B cell (primary cell): ENCODE measurements around the gene PPP2R2C. TPM values are rescaled to one million over a fixed set of nuclear protein-coding genes. Genes with fewer than 3 reads are reported as not detected.

Experiments
- ATAC-seq: fragments of 200-7000 bp; cut with Tn5 transposase; one replicate; pipeline ENCODE4 v1.10.0; 2021; ENCODE audit warnings: low read depth, mild to moderate bottlenecking, moderate number of reproducible peaks, moderate library complexity
- CTCF ChIA-PET: fragments of 350-600 bp; sonication (Branson Sonifier 250); formaldehyde crosslinking; loops from one replicate; lab custom pipeline; 2021; ENCODE audit warnings: antibody characterized with exemption, inconsistent platforms; lab: Charles Lee
- POLR2A ChIA-PET: fragments of 350-600 bp; sonication (Branson Sonifier 250); formaldehyde crosslinking; loops from one replicate; lab custom pipeline; 2021; ENCODE audit warnings: antibody characterized with exemption; lab: Charles Lee
- DNase-seq: peaks from one replicate; pipeline ENCODE4 v3.0.0; 2013
- H2AFZ ChIP-seq: 2 replicates; pipeline ENCODE4 v1.6.1; 2012; ENCODE audit warnings: mild to moderate bottlenecking, low read depth, low read length; ENCODE audit not compliant: insufficient read depth, poor library complexity, severe bottlenecking
- H3K27ac ChIP-seq, 2 donors: 1 replicate in 1 of 2; 2 replicates in 1 of 2; pipeline ENCODE4 v1.5.1; 2012 to 2013; ENCODE audit warnings: low read length in 2 of 2, mild to moderate bottlenecking in 2 of 2, moderate library complexity in 1 of 2
- H3K27me3 ChIP-seq, 4 experiments: fragments of 200-600 bp in 1 of 4; sonication (generic) in 1 of 4; replicated peaks in 1 of 4; 1 replicate in 2 of 4; 2 replicates in 2 of 4; pipeline versions ENCODE4 v1.6.1 to v1.7.0; 2013 to 2016; ENCODE audit warnings: low read length in 3 of 4, mild to moderate bottlenecking in 2 of 4, mixed read lengths in 1 of 4, moderate library complexity in 1 of 4; ENCODE audit not compliant: insufficient read depth in 4 of 4, control insufficient read depth in 3 of 4; ENCODE audit errors: control extremely low read depth in 1 of 4
- H3K36me3 ChIP-seq, 2 experiments: replicated peaks in 1 of 2; 1 replicate in 1 of 2; 2 replicates in 1 of 2; pipeline versions ENCODE4 v1.6.1 to v1.7.1; 2013; ENCODE audit warnings: low read length in 1 of 2; ENCODE audit not compliant: insufficient read depth in 2 of 2, control insufficient read depth in 1 of 2; ENCODE audit errors: control extremely low read depth in 1 of 2, extremely low read depth in 1 of 2
- H3K4me1 ChIP-seq, 2 donors: fragments of 200-600 bp in 1 of 2; sonication (generic) in 1 of 2; 1 replicate in 1 of 2; 2 replicates in 1 of 2; pipeline versions ENCODE4 v1.5.1 to v1.6.1; 2013 to 2017; ENCODE audit warnings: low read length in 2 of 2; ENCODE audit not compliant: control insufficient read depth in 2 of 2, insufficient read depth in 2 of 2
- H3K4me2 ChIP-seq: replicated peaks from 2 replicates; pipeline ENCODE3; 2012; ENCODE audit warnings: mild to moderate bottlenecking, low read depth, low read length; ENCODE audit not compliant: poor library complexity, severe bottlenecking
- H3K4me3 ChIP-seq, 5 experiments: fragments of 200-600 bp in 1 of 5; sonication (generic) in 1 of 5; 1 replicate in 3 of 5; 2 replicates in 2 of 5; pipeline versions ENCODE4 v1.5.1 to v1.7.0; 2011 to 2016; ENCODE audit warnings: low read length in 4 of 5, mild to moderate bottlenecking in 4 of 5, low read depth in 2 of 5, control low read depth in 1 of 5, moderate library complexity in 1 of 5; ENCODE audit not compliant: insufficient read depth in 1 of 5; ENCODE audit errors: control extremely low read depth in 1 of 5, extremely low read depth in 1 of 5
- H3K79me2 ChIP-seq: fragments of 200-600 bp; sonication (generic); one replicate; pipeline ENCODE4 v1.6.0; 2016; ENCODE audit warnings: low read length; ENCODE audit not compliant: control insufficient read depth, insufficient read depth
- H3K9ac ChIP-seq: fragments of 200-600 bp; sonication (generic); 2 replicates; pipeline ENCODE4 v1.6.1; 2017; ENCODE audit warnings: mild to moderate bottlenecking, low read length, moderate library complexity
- H3K9me3 ChIP-seq, 3 donors: one replicate each; pipeline versions ENCODE4 v1.6.1 to v1.7.1; 2013; ENCODE audit warnings: low read length in 2 of 3; ENCODE audit not compliant: control insufficient read depth in 2 of 3, insufficient read depth in 1 of 3; ENCODE audit errors: control extremely low read depth in 1 of 3
- H4K20me1 ChIP-seq: 2 replicates; pipeline ENCODE4 v1.6.0; 2012; ENCODE audit warnings: mild to moderate bottlenecking, low read length; ENCODE audit not compliant: insufficient read depth, control insufficient read depth, poor library complexity, severe bottlenecking
- H3K27ac Mint-ChIP-seq: one replicate; pipeline ENCODE4 v1.8.0; 2021; ENCODE audit warnings: mixed read lengths
- H3K27me3 Mint-ChIP-seq: one replicate; pipeline ENCODE4 v1.8.0; 2021; ENCODE audit warnings: mixed read lengths
- H3K4me1 Mint-ChIP-seq: one replicate; pipeline ENCODE4 v1.8.0; 2021; ENCODE audit warnings: mixed read lengths
- H3K4me3 Mint-ChIP-seq: one replicate; pipeline ENCODE4 v1.8.0; 2021; ENCODE audit warnings: mixed read lengths
- H3K9me3 Mint-ChIP-seq: one replicate; pipeline ENCODE4 v1.8.0; 2022; ENCODE audit warnings: mixed read lengths; ENCODE audit not compliant: insufficient read depth
- EZH2 ChIP-seq: IDR thresholded peaks from 2 replicates; pipeline ENCODE4 v1.6.1; 2012; ENCODE audit warnings: borderline replicate concordance, low read depth, mild to moderate bottlenecking, moderate library complexity, low read length; ENCODE audit not compliant: insufficient read depth, poor library complexity, severe bottlenecking
- WGBS: methylation state at CpG from one replicate; pipeline ENCODE4 v1.1.5; 2013; ENCODE audit warnings: missing lambda C conversion rate; ENCODE audit not compliant: insufficient coverage; 5-methylcytosine and 5-hydroxymethylcytosine counted together
- intact Hi-C: fragments of 100-400 bp; cut with micrococcal nuclease; formaldehyde crosslinking; loops from one replicate; pipeline ENCODE4 v1.10.0; 2022
- polyA plus RNA-seq: library from polyadenylated mRNA; depleted of rRNA; stranded (reverse); fragments of >200 nt; gene quantifications from 2 replicates; pipeline ENCODE4 v1.2.3, GENCODE V29; 2012
- total RNA-seq, 2 donors: library from RNA; stranded (reverse); fragments of 120-200 nt in 1 of 2; gene quantifications; 1 replicate in 1 of 2; 2 replicates in 1 of 2; pipeline versions ENCODE4 v1.2.3 to v1.2.4, GENCODE V29; 2013 to 2022
- TF ChIP-seq, protein P1 (sequence below): fragments of 200-600 bp; IDR thresholded peaks from one replicate; pipeline ENCODE4 v1.8.0; 2022; ENCODE audit warnings: antibody characterized with exemption, mild to moderate bottlenecking

PPP2R2C gene
- total and polyA plus RNA-seq, 2 donors (not counting 1 experiment from before 2014, with no cell fraction given): not detected

DNA sequence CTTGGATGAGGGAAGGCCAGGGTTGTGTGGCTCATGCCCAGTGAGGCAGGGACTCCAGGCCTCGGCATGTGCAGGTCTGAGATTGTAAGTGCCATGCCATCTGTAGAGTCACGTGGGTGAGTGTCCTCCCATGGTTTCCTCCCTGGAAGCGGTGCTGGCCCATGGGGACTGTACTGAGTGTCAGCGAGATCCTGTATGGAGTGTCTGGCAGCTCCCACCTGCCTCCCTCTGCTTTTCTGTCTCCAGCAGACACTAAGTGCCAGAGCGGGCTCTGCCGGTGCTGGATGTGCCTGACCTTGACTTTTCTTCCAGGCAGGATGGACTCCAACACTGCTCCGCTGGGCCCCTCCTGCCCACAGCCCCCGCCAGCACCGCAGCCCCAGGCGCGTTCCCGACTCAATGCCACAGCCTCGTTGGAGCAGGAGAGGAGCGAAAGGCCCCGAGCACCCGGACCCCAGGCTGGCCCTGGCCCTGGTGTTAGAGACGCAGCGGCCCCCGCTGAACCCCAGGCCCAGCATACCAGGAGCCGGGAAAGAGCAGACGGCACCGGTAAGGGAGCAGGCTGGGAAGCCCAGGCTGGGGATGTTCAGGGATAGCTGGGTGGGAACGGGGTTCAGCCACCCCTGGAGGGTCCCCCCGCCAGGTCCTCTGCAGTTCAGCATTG is 195.1 kb downstream of the PPP2R2C start:
- ChIA-PET CTCF (interaction anchor here (2.5 kb wide), 1 partner anchor 27 kb away, joined by 9 read pairs; no protein-coding TSS in a partner anchor), POLR2A (no interaction called here)
- 93% methylated on average over 24 of the region's 24 CpGs for WGBS
- Histone ChIP-seq H3K4me3 (no peak overlapping the region), H3K79me2 (no peaks in the 10 kb centered on the region), H4K20me1 (no peaks in the 10 kb centered on the region), H3K27me3 (no peaks in the 10 kb centered on the region), H3K9me3 (no peaks in the 10 kb centered on the region), H3K27ac (no peak overlapping the region), H3K4me1 (peaks cover 0 to 10% of the 10 kb centered on the region in 2 donors), H2AFZ (no peak overlapping the region), H3K36me3 (no peaks in the 10 kb centered on the region), H3K9ac (no peak overlapping the region), H3K4me2 (no peak overlapping the region)
- no peak overlapping the region for H3K27ac Mint-ChIP-seq
- peaks cover 3% of the 10 kb centered on the region for H3K27me3 Mint-ChIP-seq
- no peaks in the 10 kb centered on the region for H3K9me3 Mint-ChIP-seq
- DNase-seq (no peak), ATAC-seq (no peak)
- H3K4me3 Mint-ChIP-seq: no peak overlapping the region
- intact Hi-C loops: no loop called here
- TF ChIP-seq, protein P1, sequence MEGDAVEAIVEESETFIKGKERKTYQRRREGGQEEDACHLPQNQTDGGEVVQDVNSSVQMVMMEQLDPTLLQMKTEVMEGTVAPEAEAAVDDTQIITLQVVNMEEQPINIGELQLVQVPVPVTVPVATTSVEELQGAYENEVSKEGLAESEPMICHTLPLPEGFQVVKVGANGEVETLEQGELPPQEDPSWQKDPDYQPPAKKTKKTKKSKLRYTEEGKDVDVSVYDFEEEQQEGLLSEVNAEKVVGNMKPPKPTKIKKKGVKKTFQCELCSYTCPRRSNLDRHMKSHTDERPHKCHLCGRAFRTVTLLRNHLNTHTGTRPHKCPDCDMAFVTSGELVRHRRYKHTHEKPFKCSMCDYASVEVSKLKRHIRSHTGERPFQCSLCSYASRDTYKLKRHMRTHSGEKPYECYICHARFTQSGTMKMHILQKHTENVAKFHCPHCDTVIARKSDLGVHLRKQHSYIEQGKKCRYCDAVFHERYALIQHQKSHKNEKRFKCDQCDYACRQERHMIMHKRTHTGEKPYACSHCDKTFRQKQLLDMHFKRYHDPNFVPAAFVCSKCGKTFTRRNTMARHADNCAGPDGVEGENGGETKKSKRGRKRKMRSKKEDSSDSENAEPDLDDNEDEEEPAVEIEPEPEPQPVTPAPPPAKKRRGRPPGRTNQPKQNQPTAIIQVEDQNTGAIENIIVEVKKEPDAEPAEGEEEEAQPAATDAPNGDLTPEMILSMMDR: no peak
- no peak for TF ChIP-seq EZH2
- peaks cover 3% of the 10 kb centered on the region for H3K4me1 Mint-ChIP-seq
